ENCODE data around the gene ARID4A.
A peak's percentile ranks its signal among the peaks of the same experiment; 100 is the strongest.
"Not testable (repeated sequence)": the region's sequence is repeated elsewhere in the genome, so short reads cannot be mapped to it uniquely, and the experiment has no call there.

Gene ARID4A

GRCh38 chr14:58291646-58292045 is 6.7 kb upstream of the ARID4A start:
- no peak for DNase-seq

DNA sequence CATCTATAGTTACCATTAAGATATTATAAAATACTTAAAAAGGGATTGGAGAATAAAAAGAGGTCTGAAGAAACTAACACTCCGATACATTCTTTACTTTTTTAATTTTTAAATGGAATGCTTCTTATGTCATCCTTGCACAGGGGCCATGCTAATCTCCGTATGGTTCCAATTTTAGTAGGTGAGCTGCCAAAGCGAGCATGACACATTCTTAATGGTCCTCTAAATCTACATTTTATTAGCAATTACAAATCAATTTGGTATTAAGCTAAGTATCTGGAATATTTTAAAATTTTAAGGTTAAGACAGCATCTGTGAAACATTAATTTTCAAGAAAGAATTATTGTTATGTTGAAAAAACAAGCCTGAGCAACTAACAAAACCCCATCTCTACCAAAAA is 6.2 kb upstream of the ARID4A start:
- peak; percentile 60 for DNase-seq

DNA sequence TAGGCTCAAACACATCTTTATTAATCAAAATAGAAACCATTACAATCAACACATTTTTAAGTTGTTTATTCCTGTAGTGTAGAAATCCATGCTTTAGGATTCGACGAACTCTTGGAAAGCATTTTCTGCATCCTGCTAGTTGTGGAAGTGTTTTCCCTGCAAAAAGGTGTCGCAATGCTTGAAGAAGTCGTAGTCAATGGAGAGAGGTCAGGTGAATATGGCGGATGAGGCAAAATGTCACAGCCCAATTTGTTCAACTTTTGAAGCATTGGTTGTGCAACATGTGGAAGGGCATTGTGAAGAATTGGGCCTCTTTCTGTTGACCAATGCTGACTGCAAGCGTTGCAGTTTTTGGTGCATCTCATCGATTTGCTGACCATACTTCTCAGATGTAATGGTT is 4.2 kb upstream of the ARID4A start:
- no peak for DNase-seq

- DNase-seq, result no peak
Observed at GRCh38 chr14:58296726-58297125, 1.6 kb upstream of the ARID4A start.

- no peak for DNase-seq
Observed at GRCh38 chr14:58297412-58297761, 968 bp upstream of the ARID4A start.

GRCh38 chr14:58297762-58298476 is 436 bp upstream of the ARID4A start:
- DNase-seq, result peak; percentile 100

DNA sequence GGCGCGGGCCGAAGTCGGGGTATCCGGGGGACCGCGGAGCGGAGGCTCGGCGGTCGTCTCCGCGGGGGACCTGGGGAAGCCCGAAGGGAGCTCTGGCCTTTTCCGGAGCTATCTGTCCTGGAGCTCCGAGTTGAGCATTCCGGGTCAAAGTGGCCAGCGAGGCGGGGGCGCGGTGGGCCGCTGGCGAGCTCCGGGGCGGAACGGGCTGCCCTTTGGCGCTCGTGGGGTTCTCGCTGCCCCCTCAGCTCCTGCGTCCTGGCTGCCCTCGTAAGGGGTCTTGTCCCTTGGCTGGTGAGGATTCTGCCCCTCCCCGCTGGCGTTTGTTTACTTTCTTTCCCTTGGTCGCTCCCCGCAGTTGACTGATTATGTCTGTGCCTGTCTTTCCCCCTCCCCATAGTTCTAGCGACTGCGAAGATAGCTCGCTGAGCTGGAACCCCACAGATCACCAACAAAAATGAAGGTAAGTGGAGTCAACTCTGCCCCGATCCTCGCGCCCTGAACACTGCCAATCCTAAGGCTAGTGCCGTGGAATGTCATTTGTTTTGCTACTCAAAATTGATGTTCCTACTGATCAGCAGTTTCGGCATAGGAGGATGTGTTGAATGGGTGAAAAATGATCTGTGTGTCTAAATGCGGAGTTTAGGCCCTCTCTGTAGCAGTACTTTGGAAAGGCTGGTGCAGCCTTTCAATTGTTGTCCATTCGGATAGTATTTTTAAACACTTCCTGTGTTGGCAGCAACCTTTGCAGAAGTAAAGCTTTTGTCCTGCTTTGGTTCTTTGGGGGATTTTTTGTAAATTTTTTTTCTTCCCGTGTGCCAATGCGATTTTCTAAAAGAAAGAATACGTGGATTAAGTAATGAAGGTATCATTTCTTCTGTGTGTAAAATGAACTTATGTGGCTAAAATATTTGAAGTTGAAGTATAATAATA is 1.3 kb downstream of the ARID4A start:
- DNase-seq, result no peak

- no peak for DNase-seq
Observed at GRCh38 chr14:58301416-58301815, 3.1 kb downstream of the ARID4A start.

GRCh38 chr14:58305730-58306129 is 7.4 kb downstream of the ARID4A start:
- DNase-seq, result no peak

GRCh38 chr14:58307597-58308316 is 9.4 kb downstream of the ARID4A start:
- DNase-seq, result no peak

DNA sequence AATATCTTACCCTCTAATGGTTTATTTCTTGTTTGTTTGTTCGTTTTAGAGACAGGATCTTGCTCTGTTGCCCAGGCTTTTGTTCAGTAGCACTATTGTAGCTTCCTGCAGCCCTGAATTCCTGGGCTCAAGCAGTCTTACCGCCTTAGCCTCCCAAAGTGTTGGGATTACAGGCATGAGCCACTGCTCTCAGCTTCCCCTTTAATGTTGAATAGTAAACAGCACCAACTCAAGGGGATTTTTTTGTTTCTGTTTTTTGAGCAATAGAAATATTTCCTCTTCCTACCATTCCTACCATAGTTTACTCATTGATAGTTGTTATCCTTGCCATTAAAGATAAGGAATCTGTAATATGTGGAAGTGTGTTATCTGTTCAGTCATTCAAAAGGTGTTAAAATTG is 10.7 kb downstream of the ARID4A start:
- DNase-seq, result no peak

GRCh38 chr14:58313699-58314098 is 15.3 kb downstream of the ARID4A start:
- DNase-seq, result no peak

DNA sequence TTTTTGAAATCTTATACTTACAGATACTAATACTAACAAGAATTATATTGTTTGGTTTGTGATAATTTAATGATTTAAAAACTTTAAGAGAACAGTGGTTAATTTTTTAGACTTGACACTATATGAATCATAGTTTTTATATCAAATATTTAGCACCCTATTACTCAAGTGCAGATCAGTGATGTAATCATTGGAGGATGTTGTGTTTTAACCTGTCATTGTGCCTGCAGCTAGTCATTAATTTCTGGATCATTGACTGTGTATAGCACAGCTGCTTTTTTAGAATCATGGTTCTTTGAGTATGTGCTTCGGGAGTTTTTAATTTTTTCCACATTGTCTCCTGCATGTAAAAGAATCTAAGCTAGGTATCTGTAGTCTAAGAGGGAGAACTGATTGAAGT is 17.3 kb downstream of the ARID4A start:
- peak; percentile 13 for DNase-seq

- no peak for DNase-seq
Observed at GRCh38 chr14:58327019-58327418, 28.7 kb downstream of the ARID4A start.

DNA sequence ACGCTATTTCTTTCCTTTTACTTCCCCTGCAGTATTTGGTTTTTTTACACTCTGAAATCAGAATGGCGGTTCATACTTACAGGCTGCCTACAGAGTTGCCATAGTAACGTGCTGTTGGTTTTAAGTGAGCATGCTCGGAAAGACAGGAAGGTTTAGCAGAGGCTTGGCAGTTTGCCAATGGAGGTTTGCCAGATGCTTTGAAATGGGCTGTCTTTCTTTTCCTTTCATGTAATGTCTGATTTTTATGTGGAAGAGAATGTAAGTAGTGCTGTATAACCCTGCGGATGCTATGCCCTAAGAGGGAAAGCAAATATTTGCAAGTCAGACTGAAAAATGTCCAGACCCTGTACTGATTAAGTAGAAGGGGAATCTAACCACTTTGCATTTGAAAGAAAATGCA is 32.8 kb downstream of the ARID4A start:
- peak; percentile 98 for DNase-seq

GRCh38 chr14:58332561-58332960 is 34.2 kb downstream of the ARID4A start:
- no peak for DNase-seq

DNA sequence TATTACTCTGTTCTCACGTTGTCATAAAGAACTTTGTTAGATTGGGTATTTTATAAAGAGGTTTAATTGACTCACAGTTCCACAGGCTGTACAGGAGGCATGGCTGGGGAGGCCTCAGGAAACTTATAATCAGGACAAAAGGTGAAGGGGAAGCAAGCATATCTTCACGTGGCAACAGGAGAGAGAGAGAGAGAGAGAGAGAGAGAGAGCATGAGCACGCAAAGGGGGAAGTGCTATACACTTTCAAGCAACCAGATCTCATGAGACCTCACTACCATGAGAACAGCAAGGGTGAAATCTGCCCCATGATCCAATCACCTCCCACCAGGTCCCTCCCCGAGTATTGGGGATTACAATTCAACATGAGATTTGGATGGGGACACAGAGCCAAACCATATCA is 41.3 kb downstream of the ARID4A start:
- DNase-seq, result not testable (repeated sequence)

- DNase-seq, result no peak
Observed at GRCh38 chr14:58341152-58341748, 42.9 kb downstream of the ARID4A start.

- DNase-seq, result not testable (repeated sequence)
Observed at GRCh38 chr14:58343535-58343934, 45.2 kb downstream of the ARID4A start.

- no peak for DNase-seq
Observed at GRCh38 chr14:58353516-58354299, 55.4 kb downstream of the ARID4A start.

DNA sequence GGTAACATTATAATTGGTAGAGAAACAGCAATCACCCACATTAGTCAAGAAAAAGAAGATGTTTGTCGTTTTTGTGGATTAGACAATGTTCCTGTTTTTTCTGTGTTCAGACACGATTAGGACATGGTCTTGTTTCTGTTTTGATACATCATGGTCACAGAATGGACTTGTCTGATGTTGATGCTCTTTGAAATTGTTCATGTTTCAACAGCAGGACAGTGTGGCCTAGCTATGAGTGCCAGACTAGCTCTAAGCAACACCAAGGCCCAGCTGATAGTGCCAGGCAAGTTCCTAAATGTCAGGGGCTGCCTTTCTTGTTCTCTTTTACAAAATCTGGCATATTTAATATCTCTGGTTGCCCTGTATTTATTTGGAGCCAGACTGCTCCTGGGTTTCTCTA is 56.5 kb downstream of the ARID4A start:
- DNase-seq, result no peak

- peak; percentile 1 for DNase-seq
Observed at GRCh38 chr14:58356268-58356667, 57.9 kb downstream of the ARID4A start.
